ENCODE measurements around the gene CTNNAL1.
"Not testable (repeated sequence)": the region's sequence is repeated elsewhere in the genome, so short reads cannot be mapped to it uniquely, and the experiment has no call there.

CTNNAL1 gene, protein sequence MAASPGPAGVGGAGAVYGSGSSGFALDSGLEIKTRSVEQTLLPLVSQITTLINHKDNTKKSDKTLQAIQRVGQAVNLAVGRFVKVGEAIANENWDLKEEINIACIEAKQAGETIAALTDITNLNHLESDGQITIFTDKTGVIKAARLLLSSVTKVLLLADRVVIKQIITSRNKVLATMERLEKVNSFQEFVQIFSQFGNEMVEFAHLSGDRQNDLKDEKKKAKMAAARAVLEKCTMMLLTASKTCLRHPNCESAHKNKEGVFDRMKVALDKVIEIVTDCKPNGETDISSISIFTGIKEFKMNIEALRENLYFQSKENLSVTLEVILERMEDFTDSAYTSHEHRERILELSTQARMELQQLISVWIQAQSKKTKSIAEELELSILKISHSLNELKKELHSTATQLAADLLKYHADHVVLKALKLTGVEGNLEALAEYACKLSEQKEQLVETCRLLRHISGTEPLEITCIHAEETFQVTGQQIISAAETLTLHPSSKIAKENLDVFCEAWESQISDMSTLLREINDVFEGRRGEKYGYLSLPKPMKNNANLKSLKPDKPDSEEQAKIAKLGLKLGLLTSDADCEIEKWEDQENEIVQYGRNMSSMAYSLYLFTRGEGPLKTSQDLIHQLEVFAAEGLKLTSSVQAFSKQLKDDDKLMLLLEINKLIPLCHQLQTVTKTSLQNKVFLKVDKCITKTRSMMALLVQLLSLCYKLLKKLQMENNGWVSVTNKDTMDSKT

DNA sequence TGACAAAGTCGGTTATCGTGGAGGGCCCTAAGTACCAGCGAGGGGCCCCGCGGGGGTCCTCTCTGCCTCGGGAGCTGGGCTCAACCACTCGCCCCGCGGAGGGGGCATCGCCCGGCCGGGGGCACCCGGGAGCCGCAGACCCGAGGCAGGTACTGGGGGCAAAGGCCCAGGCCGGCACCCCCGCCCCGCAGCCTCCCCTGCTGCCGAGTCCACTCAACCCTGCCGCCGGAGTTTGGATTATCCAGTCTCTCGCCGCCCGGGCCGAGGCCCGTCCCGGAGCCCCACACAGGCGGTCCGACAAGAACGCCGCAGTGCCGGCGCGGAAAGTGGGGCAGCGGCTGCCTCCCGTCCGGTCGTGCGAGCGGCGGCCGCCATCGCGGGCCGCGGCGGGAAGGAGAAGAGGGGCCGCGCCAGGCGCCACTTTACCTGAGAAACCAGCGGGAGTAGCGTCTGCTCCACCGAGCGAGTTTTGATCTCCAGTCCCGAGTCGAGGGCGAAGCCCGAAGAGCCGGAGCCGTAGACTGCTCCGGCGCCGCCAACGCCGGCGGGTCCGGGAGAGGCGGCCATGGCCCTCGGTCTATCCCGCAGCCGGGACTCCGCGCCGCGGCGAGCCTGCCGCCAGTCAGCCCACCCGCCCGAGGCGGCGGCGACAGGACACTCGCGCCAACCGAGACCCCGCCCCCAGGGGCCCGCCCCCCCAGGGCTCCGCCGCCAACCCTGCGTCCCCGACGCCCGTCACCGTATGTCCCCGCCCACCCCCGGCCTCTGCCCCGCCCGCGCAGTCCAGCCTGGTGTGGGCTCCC is at the start of gene CTNNAL1:
Gene CTNNAL1, minus strand, starts transcription at position 624 of the 803 bp plus-strand sequence. Its CDS starts 57 bp downstream, at position 567.
- peak within 1 kb of the TSS; percentile 88 for H3K4me3 ChIP-seq (ENCODE audit: low read depth, low read length)

DNA sequence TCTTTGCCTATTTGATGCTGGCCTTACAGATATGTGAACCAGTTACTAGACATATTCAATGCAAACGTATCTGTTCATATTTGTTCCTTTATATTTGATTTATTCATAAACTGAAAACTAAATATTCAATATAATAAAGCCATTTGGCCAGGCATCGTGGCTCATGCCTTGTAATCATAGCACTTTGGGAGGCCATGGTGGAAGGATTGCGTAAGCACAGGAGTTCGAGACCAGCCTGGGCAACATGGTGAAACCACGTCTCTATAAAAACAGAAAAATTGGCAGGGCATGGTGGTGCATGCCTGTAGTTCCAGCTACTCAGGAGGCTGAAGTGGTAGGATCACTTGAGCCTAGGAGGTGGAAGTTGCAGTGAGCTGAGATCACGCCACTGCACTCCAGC is 49.2 kb upstream of the CTNNAL1 start:
- H3K4me3 ChIP-seq (ENCODE audit: low read depth, low read length), result no peak overlapping the region

DNA sequence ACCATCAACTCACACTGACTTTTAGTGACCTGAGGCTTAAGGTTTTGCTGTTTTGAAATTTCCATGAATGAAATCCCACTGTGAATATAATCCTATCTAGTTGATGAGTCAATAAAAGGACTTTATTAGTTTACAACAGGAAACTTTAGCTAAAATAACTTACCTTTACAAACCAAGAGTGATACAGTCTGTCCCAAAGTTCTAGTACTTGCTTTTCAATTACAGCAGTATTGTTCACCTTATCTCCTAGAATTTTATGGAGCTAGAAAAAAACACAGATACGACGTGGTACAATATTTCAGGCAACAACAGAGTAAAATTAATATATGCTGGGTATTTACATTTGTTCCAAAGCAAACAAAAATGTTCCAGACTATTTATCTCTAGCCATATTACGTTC is 46.9 kb upstream of the CTNNAL1 start:
- no peak overlapping the region for H3K4me3 ChIP-seq (ENCODE audit: low read depth, low read length)

DNA sequence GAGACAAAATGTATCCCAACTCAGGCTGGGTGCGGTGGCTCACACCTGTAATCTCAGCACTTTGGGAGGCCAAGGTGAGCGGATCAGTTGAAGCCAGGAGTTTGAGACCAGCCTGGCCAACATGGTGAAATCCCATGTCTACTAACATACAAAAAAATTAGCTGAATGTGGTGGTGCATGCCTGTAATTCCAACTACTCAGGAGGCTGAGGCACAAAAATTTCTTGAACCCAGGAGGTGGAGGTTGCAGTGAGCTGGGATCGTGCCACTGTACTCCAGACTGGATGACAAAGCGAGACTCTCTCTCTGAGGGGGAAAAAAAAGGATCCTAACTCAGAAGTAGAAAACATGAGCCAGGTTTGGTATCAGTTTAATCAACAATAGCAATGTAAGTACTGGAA is 39.8 kb upstream of the CTNNAL1 start:
- H3K4me3 ChIP-seq (ENCODE audit: low read depth, low read length), result not testable (repeated sequence)

DNA sequence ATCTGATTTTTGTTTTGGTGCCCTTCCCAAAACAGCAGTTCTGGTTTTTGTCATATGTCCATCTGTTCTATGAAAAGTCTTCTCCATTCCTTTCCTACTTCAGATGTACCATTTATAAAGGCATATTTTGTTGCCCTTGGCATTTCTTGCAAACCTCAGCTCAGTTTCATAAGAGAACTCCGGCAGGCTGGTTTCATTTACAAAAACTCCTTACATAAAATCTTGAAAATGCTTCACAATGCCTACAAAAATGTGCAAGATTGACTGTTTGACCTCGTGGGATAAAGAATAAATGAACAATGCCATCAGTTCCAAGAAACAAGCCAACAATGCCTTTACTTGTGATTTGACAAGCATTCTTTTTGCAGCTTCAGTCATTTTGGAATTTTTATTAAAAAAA is 39.1 kb upstream of the CTNNAL1 start:
- no peak overlapping the region for H3K4me3 ChIP-seq (ENCODE audit: low read depth, low read length)

DNA sequence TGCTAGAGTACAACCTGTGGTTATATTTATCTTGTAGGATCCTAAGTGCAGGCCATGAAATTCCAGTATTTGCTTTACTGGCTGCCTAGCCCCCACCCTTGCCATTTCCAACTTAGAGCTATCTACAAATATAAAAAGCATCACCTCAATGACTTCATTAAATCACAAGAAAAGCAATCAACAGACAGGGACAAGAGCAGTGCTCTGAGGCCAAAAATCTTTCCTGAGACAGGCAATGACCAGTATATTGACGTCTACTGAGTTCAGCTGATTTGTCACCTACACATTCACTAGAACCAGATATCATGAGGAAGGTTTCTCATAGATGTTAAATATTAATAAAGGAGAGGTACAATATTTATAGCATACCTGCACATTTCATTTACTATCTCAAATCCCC is 38.4 kb upstream of the CTNNAL1 start:
- H3K4me3 ChIP-seq (ENCODE audit: low read depth, low read length), result no peak overlapping the region

DNA sequence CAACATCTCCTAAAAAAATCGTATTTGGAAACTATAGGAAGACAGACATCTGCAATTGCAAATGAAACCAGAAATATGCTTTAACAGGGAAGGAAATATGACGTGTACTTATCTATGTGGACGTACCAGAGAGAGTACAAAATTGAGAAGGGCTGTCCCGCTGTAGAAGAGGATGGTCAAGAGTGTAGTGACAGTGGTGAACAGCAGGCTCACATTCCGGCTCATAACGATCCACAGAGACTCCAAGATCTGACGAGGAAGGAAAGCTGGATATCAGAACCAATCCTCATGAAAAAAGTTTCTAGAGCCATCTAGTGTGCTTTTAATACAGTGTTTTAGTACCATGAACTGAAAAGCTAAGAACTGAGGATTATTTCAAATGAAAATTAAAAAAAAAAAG is 37.1 kb upstream of the CTNNAL1 start:
- H3K4me3 ChIP-seq (ENCODE audit: low read depth, low read length), result no peak overlapping the region

DNA sequence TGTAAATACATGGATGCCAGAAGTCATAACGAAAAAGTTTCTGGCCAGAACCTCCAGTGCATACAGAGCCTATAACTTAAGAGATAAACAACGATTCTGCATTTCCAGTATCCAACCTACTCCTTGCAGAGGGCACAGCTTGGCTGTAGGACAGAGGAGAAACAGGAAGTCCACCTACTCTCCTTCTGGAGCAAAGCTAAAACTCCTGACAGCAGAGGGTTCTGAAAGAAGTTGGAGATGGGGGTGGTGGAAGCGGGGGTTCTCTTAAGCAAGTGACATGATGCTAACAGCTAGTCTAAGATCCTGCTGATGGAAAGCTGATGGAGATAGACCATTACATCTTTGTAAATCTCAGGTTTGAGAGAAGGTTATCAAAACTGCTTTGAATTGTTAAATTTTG is 35.5 kb upstream of the CTNNAL1 start:
- no peak overlapping the region for H3K4me3 ChIP-seq (ENCODE audit: low read depth, low read length)

DNA sequence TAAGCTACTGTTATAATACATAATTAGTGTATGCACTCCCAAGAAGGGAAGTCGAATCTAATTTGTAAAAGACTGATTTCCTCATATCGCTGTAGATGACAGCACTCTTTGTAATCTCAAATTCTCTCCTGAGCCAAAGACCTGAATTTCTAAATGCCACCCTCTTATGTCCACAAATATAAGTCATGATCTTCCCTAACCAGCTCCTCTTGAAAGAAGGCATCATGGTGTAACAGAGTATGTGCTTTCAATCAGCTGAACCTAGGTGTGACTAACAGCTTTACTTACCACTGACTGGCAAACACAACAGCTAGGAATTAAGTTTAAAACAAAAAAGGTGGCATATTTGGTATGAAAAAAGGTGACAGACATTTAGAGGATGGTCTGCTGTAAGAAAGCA is 34.0 kb upstream of the CTNNAL1 start:
- no peak overlapping the region for H3K4me3 ChIP-seq (ENCODE audit: low read depth, low read length)

DNA sequence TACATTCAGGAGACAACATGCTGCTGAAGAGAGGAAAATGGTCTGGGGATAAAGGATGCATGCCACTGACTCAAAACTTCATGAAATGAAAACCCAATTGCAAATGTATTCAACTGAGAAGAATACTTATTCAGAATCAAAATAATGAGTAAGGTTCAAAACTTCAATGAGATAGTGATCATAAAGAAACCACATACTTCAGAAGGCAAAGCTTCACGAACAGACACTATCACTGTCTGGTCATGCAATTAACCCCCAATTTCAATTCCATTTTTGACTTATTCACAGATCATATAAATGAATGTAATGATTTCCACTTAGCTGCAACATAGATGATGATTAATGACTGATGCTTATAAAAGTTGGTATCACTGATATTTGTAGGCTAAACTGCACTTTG is 33.0 kb upstream of the CTNNAL1 start:
- H3K4me3 ChIP-seq (ENCODE audit: low read depth, low read length), result no peak overlapping the region

DNA sequence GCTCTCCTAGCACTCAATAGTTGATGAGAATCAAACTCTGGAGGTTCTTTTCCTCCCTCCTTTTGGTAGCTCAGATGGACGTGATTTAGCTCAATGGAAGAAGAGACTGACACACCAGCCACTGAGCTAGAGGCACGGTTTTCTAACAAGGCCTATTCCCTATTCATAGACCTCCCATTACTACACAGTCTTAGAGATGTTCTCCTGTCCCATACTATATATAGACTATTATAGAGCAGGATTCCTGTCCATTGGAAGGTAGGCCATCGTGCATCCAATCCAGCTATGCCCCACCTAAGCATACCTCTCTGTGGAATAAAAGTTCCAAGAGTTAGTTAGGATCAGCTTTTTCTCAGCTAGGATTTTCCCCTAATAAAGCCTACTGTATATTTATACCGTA is 30.3 kb upstream of the CTNNAL1 start:
- no peak overlapping the region for H3K4me3 ChIP-seq (ENCODE audit: low read depth, low read length)

DNA sequence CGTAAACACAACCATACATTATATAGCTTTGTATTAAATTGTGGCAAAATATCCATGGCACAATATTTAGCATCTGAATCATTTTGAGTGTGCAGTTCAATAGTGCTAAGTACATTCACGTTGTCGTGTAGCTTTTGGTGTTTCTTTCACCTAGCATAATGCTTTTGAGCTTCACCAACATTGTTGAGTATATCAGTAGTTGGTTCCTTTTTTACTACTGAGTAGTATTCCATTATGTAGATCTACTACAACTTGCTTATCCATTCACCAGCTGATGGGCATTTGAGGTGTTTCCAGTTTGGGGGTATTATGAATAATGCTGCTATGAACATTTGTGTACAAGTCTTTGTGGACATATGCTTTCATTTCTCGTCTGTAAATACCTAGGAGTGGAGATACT is 27.3 kb upstream of the CTNNAL1 start:
- no peak overlapping the region for H3K4me3 ChIP-seq (ENCODE audit: low read depth, low read length)

DNA sequence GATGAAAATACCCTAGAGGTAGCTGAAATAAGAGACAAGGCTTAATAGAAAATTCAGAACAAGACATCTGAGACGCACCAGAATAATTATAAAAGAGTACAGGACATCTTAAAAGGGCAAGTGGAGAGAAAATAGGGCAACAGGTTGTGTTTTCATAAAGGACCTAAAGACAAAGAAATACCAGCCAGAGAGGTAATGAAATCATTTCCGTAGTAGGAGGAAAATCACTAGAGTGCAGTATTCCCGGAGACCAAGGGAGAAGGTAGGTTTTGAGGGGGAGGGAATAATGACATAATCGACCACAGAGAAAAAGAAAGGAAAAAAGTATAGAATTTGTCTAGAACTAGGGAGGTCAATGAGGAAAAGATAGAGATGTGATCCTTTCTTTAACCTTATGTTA is 26.2 kb upstream of the CTNNAL1 start:
- no peak overlapping the region for H3K4me3 ChIP-seq (ENCODE audit: low read depth, low read length)

DNA sequence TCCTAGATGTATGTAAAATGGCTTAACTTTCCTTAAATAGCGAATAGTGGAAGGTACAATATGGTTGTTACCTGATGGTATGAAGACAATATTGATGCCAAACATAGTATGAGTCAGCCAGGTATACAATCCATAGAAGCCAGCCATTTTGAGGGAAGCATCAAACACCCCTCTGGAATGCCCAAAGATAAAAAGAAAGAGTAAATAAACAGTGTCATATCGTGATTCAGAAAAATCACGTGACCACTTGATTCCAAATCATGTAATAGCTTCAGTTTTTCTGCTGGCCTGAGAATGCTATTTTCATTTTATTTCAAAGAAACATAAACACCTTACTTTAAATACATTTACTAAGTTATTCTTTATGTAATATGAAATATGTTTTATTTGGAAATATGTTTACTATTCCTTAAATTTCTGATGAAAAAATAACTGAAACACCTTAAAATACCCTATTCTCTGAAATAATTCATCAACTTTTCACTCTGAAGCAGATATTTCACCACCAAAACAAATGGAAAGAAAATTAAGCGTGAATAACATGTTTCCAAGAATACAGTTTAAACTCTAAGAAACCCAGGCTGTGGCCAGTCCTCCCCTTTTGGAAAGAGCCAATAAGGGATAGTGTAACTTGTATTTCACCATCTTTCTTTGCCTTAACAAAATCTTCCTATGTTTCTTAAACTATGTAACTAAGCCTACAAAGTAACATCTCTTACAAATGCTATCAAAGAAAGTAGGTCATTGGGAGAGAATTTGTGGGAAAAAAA is 24.8 kb upstream of the CTNNAL1 start:
- no peak overlapping the region for H3K4me3 ChIP-seq (ENCODE audit: low read depth, low read length)

DNA sequence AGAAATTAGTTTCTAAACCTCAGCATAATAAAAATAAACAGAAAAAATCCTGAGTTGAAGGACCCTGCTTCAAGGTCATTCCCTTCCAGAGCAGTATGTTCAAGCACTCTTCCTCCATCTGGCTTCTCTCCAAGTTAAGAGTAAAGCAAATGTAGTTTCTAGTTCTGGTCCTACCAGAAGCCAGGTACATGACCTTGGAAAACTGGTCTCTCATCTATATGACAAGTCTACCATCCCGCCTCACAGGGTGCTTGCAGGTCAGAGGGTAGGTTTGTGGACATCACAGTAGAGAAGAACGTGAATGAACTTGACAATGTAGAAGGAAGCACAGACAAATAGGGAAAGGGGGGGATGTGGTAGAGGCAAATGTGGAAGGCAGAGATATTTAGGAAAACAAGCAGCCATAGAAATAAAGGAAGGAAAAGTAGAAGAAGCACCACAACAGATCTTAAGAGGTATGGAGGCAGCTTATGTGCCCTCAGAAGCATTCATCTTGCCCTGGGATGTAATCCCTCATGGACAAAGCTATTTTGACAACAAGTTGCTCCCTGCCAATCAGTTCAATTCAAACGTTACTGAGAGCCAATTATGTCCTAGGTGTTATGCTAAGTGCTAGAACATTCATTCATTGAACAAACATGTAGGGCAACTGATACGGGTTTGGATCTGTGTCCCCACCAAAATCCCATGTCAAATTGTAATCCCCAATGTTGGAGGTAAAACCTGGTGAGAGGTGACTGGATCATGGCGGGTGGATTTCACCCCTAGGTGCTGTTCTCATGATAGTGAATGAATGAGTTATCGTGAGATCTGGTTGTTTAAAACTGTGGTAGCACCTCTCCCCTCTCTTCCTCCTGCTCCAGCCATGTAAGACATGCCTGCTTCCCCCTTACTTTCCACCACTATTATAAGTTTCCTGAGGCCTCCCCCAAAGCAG is 23.7 kb upstream of the CTNNAL1 start:
- H3K4me3 ChIP-seq (ENCODE audit: low read depth, low read length), result no peak overlapping the region

DNA sequence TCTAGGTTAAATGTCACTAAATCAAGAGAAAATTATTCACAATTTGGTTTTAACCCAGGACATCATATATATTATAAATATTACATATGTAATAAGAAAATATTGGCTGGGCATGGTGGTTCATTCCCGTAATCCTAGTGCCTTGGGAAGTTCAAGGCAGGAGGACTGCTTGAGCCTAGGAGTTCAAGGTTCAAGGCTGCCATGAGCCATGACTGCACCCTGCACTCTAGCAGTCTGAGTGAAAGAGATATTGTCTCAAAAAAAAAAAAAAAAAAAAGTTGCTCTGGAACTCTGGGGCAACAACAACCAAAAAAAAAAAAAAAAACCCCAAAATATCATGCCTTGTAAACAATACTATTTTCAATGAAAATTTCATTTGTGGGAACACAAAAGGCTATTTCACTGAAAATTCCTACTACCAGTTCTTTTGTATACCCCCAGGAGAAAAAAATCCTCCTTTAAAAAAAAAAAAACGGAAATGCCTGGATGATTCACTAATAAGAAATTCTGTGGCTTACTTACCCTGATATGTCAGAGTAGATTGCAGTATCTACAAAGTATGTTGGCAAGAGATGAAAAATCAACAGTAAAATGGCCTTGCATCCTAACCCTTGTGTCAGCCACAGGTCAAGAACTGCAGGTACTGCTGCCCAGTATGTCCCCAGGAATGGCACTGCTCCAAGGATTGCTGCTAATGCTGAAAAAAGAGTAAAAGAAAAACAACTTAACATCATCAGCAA is 22.6 kb upstream of the CTNNAL1 start:
- no peak overlapping the region for H3K4me3 ChIP-seq (ENCODE audit: low read depth, low read length)

DNA sequence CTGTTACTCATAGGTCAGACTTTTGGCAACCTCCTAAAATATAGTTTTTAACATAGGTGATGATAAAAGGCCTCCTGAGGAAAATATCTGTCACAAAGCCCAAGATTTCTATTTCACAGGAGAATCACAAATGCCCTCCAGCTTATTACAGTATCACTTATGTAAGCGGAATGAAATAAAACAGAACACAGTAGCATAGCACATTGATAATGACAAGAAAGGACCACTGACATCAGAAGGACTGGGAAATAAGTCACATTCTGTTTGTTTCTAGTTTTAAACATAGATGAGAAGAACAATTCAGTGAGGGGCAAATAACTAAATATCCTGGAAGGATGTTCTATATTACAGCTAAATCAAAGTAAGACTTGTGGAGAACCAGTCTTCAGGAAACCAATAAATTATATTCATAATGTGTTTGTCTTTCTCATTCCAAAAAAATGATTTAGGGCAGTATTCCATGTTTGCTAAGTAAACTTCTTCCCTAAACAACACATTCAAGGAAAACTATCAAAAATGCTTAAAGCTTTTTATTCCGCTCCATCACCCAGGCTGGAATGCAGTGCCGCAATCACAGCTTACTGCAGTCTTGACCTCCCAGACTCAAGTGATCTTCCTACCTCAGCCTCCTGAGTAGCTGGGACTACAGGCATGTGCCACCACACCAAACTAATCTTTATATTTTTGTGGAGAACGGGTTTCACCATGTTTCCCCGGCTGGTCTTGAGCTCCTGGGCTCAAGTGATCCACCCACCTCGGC is 20.8 kb upstream of the CTNNAL1 start:
- no peak overlapping the region for H3K4me3 ChIP-seq (ENCODE audit: low read depth, low read length)

DNA sequence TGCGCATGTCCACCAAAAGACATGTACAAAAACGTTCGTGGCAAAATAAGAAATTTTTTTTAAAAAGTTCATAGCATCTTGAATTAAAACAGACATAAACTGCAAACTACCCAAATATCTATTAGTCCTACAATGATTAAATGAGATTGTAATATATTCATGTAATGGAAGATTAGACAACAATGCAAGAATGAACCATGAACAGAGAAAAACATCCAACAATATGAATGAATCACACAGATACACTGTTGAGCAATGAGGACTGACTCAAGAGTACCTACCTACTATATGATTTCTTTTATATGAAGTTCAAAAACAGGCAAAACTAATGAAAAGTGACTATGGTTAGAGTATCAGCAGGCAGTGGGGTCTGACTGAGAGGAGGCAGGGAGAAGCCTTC is 17.9 kb upstream of the CTNNAL1 start:
- H3K4me3 ChIP-seq (ENCODE audit: low read depth, low read length), result no peak overlapping the region
